PFSK-1 (cell line): ENCODE measurements around the gene CASK.

Experiments used
- REST ChIP-seq, 2 experiments: IDR thresholded peaks; 2 replicates each; pipeline versions ENCODE4 v1.6.1 to v1.8.0; 2011 to 2012; ENCODE audit warnings: low read depth in 2 of 2, low read length in 2 of 2, control low read depth in 1 of 2, inconsistent platforms in 1 of 2, mild to moderate bottlenecking in 1 of 2, moderate library complexity in 1 of 2; ENCODE audit not compliant: insufficient read depth in 1 of 2
- SIN3A ChIP-seq: IDR thresholded peaks from 2 replicates; pipeline ENCODE4 v1.6.1; 2012; ENCODE audit warnings: mild to moderate bottlenecking, low read length, moderate library complexity, borderline replicate concordance; ENCODE audit not compliant: insufficient read depth
- TAF1 ChIP-seq: IDR thresholded peaks from 2 replicates; pipeline ENCODE4 v1.6.1; 2012; ENCODE audit warnings: low read length, control low read depth, borderline replicate concordance; ENCODE audit not compliant: insufficient read depth

GRCh38 chrX:41502004-41502403 is 421.4 kb downstream of the CASK start:
- TF ChIP-seq REST (IDR thresholded peaks at IDR 0.05; ENCODE audit: insufficient read depth in 1 of 2, low read depth in 2 of 2, low read length in 2 of 2) (no peak), TAF1 (no peak), SIN3A (no peak)
